GM19397 (cell line): ENCODE results near the gene FOXP4.

Source experiments
- ATAC-seq: cut with Tn5 transposase; IDR thresholded peaks from one replicate; pipeline ENCODE4 v1.9.1; 2021; ENCODE audit warnings: mild to moderate bottlenecking, moderate library complexity; ENCODE audit not compliant: unreplicated experiment

Gene FOXP4

GRCh38 chr6:41546866-41547798 lies 951 bp downstream of the FOXP4 start:
- peak; percentile 3 for ATAC-seq

GRCh38 chr6:41547799-41548097 lies 1.6 kb downstream of the FOXP4 start:
- no peak for ATAC-seq

GRCh38 chr6:41548098-41548840 lies 2.1 kb downstream of the FOXP4 start:
- no peak for ATAC-seq

GRCh38 chr6:41548841-41549642 lies 2.9 kb downstream of the FOXP4 start:
- no peak for ATAC-seq

- ATAC-seq: no peak
Measured at GRCh38 chr6:41549673-41550072, 3.5 kb downstream of the FOXP4 start.

GRCh38 chr6:41551086-41551700 lies 5.0 kb downstream of the FOXP4 start:
- ATAC-seq: no peak

- ATAC-seq: no peak
Measured at GRCh38 chr6:41551857-41552256, 5.7 kb downstream of the FOXP4 start.

- no peak for ATAC-seq
Measured at GRCh38 chr6:41552723-41553122, 6.5 kb downstream of the FOXP4 start.

- ATAC-seq: no peak
Measured at GRCh38 chr6:41553405-41553999, 7.3 kb downstream of the FOXP4 start.

GRCh38 chr6:41555326-41556300 lies 9.4 kb downstream of the FOXP4 start:
- no peak for ATAC-seq

- no peak for ATAC-seq
Measured at GRCh38 chr6:41557335-41557734, 11.2 kb downstream of the FOXP4 start.

GRCh38 chr6:41558033-41558807 lies 12.0 kb downstream of the FOXP4 start:
- no peak for ATAC-seq

- no peak for ATAC-seq
Measured at GRCh38 chr6:41559655-41560427, 13.7 kb downstream of the FOXP4 start.

- peak; percentile 59 for ATAC-seq
Measured at GRCh38 chr6:41560431-41561192, 14.4 kb downstream of the FOXP4 start.

- ATAC-seq: no peak
Measured at GRCh38 chr6:41561416-41561815, 15.2 kb downstream of the FOXP4 start.

GRCh38 chr6:41561931-41562911 lies 16.0 kb downstream of the FOXP4 start:
- ATAC-seq: no peak
